Spleen (tissue), 11 donors: ENCODE measurements around the gene CACNB2. TPM values are rescaled to one million over a fixed set of nuclear protein-coding genes. Genes with fewer than 3 reads are reported as not detected.
"Not testable (repeated sequence)": the region's sequence is repeated elsewhere in the genome, so short reads cannot be mapped to it uniquely, and the experiment has no call there.

Experiments
- DNase-seq: peaks from one replicate; pipeline ENCODE4 v3.0.0-alpha.2; 2020
- H3K27ac ChIP-seq, 8 donors: fragments of 200-600 bp; sonication (generic) in 7 of 8; 1 replicate in 4 of 8; 2 replicates in 4 of 8; pipeline versions ENCODE4 v1.5.0 to v1.8.0; 2016 to 2021; ENCODE audit warnings: inconsistent platforms in 4 of 8, mild to moderate bottlenecking in 4 of 8, moderate library complexity in 1 of 8
- H3K27me3 ChIP-seq, 7 donors: fragments of 200-600 bp; sonication (generic) in 6 of 7; replicated peaks in 1 of 7; 1 replicate in 4 of 7; 2 replicates in 3 of 7; pipeline versions ENCODE4 v1.5.0 to v1.8.0; 2016 to 2021; ENCODE audit warnings: inconsistent platforms in 3 of 7, mild to moderate bottlenecking in 1 of 7
- H3K36me3 ChIP-seq, 6 donors: fragments of 200-600 bp; sonication (generic) in 5 of 6; 1 replicate in 4 of 6; 2 replicates in 2 of 6; pipeline versions ENCODE4 v1.5.0 to v1.8.0; 2016 to 2021; ENCODE audit warnings: inconsistent platforms in 2 of 6
- H3K4me1 ChIP-seq, 6 donors: fragments of 200-600 bp; sonication (generic) in 5 of 6; 1 replicate in 3 of 6; 2 replicates in 3 of 6; pipeline versions ENCODE4 v1.5.0 to v1.8.0; 2016 to 2021; ENCODE audit warnings: inconsistent platforms in 3 of 6
- H3K4me3 ChIP-seq, 8 donors: fragments of 200-600 bp; sonication (generic) in 7 of 8; 1 replicate in 4 of 8; 2 replicates in 4 of 8; pipeline versions ENCODE4 v1.5.0 to v1.8.0; 2016 to 2021; ENCODE audit warnings: inconsistent platforms in 4 of 8, mild to moderate bottlenecking in 4 of 8, moderate library complexity in 2 of 8
- H3K9me3 ChIP-seq, 8 donors: fragments of 200-600 bp; sonication (generic) in 7 of 8; 1 replicate in 4 of 8; 2 replicates in 4 of 8; pipeline versions ENCODE4 v1.5.0 to v1.8.0; 2016 to 2021; ENCODE audit warnings: inconsistent platforms in 4 of 8
- CTCF ChIP-seq, 11 experiments: fragments of 200-600 bp in 7 of 11; fragments of 450-650 bp in 4 of 11; sonication (generic) in 4 of 11; IDR thresholded peaks in 8 of 11; conservative IDR thresholded peaks in 3 of 11; 1 replicate in 7 of 11; 2 replicates in 4 of 11; pipeline versions ENCODE4 v1.4.0 to v1.8.0; 2016 to 2021; ENCODE audit warnings: antibody characterized with exemption in 11 of 11, inconsistent platforms in 4 of 11, mild to moderate bottlenecking in 1 of 11
- POLR2A ChIP-seq, 3 donors: fragments of 450-650 bp; IDR thresholded peaks; one replicate each; pipeline ENCODE4 v1.5.1; 2017; ENCODE audit warnings: antibody characterized with exemption in 3 of 3, mild to moderate bottlenecking in 1 of 3
- POLR2AphosphoS5 ChIP-seq, 3 donors: sonication (generic); formaldehyde crosslinking; IDR thresholded peaks; one replicate each; pipeline ENCODE4 v1.5.1; 2017; ENCODE audit warnings: antibody characterized with exemption in 3 of 3
- WGBS, 5 donors: extraction: QIAGEN DNeasy Blood & Tissue Kit in 3 of 5; methylation state at CpG; one replicate each; pipeline versions ENCODE4 v1.1.5 to v1.1.7; 2013 to 2018; 5-methylcytosine and 5-hydroxymethylcytosine counted together
- intact Hi-C: fragments of 100-400 bp; cut with DNase I; formaldehyde crosslinking; loops from one replicate; pipeline ENCODE4 v1.15.0; 2023; ENCODE audit warnings: low total_unique reads
- polyA plus RNA-seq, 3 donors: library from polyadenylated mRNA; stranded (reverse); fragments of 200-250 nt; gene quantifications; one replicate each; pipeline ENCODE4 v1.2.1, GENCODE V29; 2013
- total RNA-seq, 7 donors: library from RNA; depleted of rRNA in 3 of 7; stranded (reverse); fragments of >200 nt in 3 of 7; fragmentation: NEBNext Ultra II Directional in 4 of 7; extraction: Animal tissue kit (Norgen Biotek cat#: 25700) in 4 of 7; gene quantifications; one replicate each; pipeline versions ENCODE4 v1.1.0 to v1.2.1, GENCODE V29; 2016 to 2021
- donor health status: healthy with polysubstance abuse.
- donor health status: DM: no; HTN: no; CAD: no; lungs with moderate emphysema.
- donor health status: DM: no; HTN: no; CAD: no.
- donor health status: Bipolar disorder and iron deficiency.
- donor health status: healthy.
- donor health status: DM: no; HTN: no; CAD: no.
- donor health status: DM: yes; HTN: yes; CAD: no.

CACNB2 gene
- total and polyA plus RNA-seq, 10 donors: 0.17 to 0.79 (median 0.44) TPM; not detected in 1

- no peak for TF ChIP-seq CTCF (IDR thresholded peaks at IDR 0.05 in 8 of 11, conservative IDR thresholded peaks at IDR 0.05 in 3 of 11)
- TF ChIP-seq POLR2A (IDR thresholded peaks at IDR 0.05): no peak
- no peak for TF ChIP-seq POLR2AphosphoS5 (IDR thresholded peaks at IDR 0.05)
- H3K27ac ChIP-seq: no peak overlapping the region
- no peaks in the 10 kb centered on the region for H3K9me3 ChIP-seq
- H3K27me3 ChIP-seq: no peaks in the 10 kb centered on the region
- no peaks in the 10 kb centered on the region for H3K4me1 ChIP-seq
- WGBS, 5 donors: 71 to 84% (median 81%) methylated on average over 11 of the region's 11 CpGs
- no peak overlapping the region for H3K4me3 ChIP-seq
- no peaks in the 10 kb centered on the region for H3K36me3 ChIP-seq
- intact Hi-C loops: no loop called here
- no peak for DNase-seq
Measured at GRCh38 chr10:18164748-18165361, 24.6 kb downstream of the CACNB2 start.

GRCh38 chr10:18178854-18179483 is 38.7 kb downstream of the CACNB2 start:
- Histone ChIP-seq H3K9me3 (no peaks in the 10 kb centered on the region), H3K27me3 (peaks cover 0 to 4% (median 0%) of the 10 kb centered on the region in 7 donors), H3K36me3 (no peaks in the 10 kb centered on the region), H3K27ac (no peak overlapping the region), H3K4me1 (peaks cover 0 to 9% (median 1%) of the 10 kb centered on the region in 6 donors), H3K4me3 (no peak overlapping the region)
- intact Hi-C loops: no loop called here
- WGBS, 5 donors: 49 to 68% (median 61%) methylated on average over 3 of the region's 3 CpGs
- DNase-seq: no peak
- no peak for TF ChIP-seq POLR2AphosphoS5 (IDR thresholded peaks at IDR 0.05)
- no peak for TF ChIP-seq POLR2A (IDR thresholded peaks at IDR 0.05)
- TF ChIP-seq CTCF (IDR thresholded peaks at IDR 0.05 in 8 of 11, conservative IDR thresholded peaks at IDR 0.05 in 3 of 11): no peak

- Histone ChIP-seq H3K27ac (no peak overlapping the region), H3K4me3 (no peak overlapping the region), H3K4me1 (peaks cover 0 to 9% (median 1%) of the 10 kb centered on the region in 6 donors), H3K9me3 (no peaks in the 10 kb centered on the region), H3K36me3 (no peaks in the 10 kb centered on the region), H3K27me3 (peaks cover 0 to 4% (median 0%) of the 10 kb centered on the region in 7 donors)
- 24 to 30% (median 26%) methylated on average over 6 of the region's 6 CpGs for WGBS, 5 donors
- DNase-seq: no peak
- TF ChIP-seq POLR2AphosphoS5 (IDR thresholded peaks at IDR 0.05) (no peak), POLR2A (IDR thresholded peaks at IDR 0.05) (no peak), CTCF (IDR thresholded peaks at IDR 0.05 in 8 of 11, conservative IDR thresholded peaks at IDR 0.05 in 3 of 11) (no peak)
- intact Hi-C loops: no loop called here
Measured at GRCh38 chr10:18179891-18180290, 39.7 kb downstream of the CACNB2 start.

GRCh38 chr10:18181382-18181781 is 41.2 kb downstream of the CACNB2 start:
- DNase-seq, intact Hi-C loops, H3K27ac ChIP-seq, H3K36me3 ChIP-seq, H3K4me1 ChIP-seq, H3K27me3 ChIP-seq, H3K4me3 ChIP-seq, H3K9me3 ChIP-seq: not testable (repeated sequence)
- WGBS, 5 donors: 90 to 97% (median 95%) methylated on average over 5 of the region's 5 CpGs
